GM18873 (cell line): ENCODE results near the gene C22orf42.
"Not testable (repeated sequence)": the region's sequence is repeated elsewhere in the genome, so short reads cannot be mapped to it uniquely, and the experiment has no call there.

Source experiments
- ATAC-seq: cut with Tn5 transposase; IDR thresholded peaks from one replicate; pipeline ENCODE4 v1.9.1; 2021; ENCODE audit warnings: mild to moderate bottlenecking, moderate library complexity, moderate number of reproducible peaks; ENCODE audit not compliant: unreplicated experiment, low FRiP score

The C22orf42 gene

GRCh38 chr22:32137731-32138324 lies 21.3 kb downstream of the C22orf42 start:
- ATAC-seq, result not testable (repeated sequence)

GRCh38 chr22:32136881-32137280 lies 22.2 kb downstream of the C22orf42 start:
- ATAC-seq, result not testable (repeated sequence)

GRCh38 chr22:32135958-32136357 lies 23.1 kb downstream of the C22orf42 start:
- not testable (repeated sequence) for ATAC-seq

GRCh38 chr22:32134796-32135195 lies 24.3 kb downstream of the C22orf42 start:
- ATAC-seq, result not testable (repeated sequence)

GRCh38 chr22:32132783-32133182 lies 26.3 kb downstream of the C22orf42 start:
- ATAC-seq, result no peak

GRCh38 chr22:32132126-32132525 lies 27.0 kb downstream of the C22orf42 start:
- no peak for ATAC-seq

GRCh38 chr22:32130464-32130863 lies 28.6 kb downstream of the C22orf42 start:
- no peak for ATAC-seq

- ATAC-seq, result no peak
Observed at GRCh38 chr22:32127904-32128303, 31.2 kb downstream of the C22orf42 start.

GRCh38 chr22:32123657-32124056 lies 35.4 kb downstream of the C22orf42 start:
- ATAC-seq, result no peak

GRCh38 chr22:32122899-32123298 lies 36.2 kb downstream of the C22orf42 start:
- no peak for ATAC-seq

- ATAC-seq, result no peak
Observed at GRCh38 chr22:32120603-32121002, 38.5 kb downstream of the C22orf42 start.

- no peak for ATAC-seq
Observed at GRCh38 chr22:32119568-32120235, 39.4 kb downstream of the C22orf42 start.

GRCh38 chr22:32112380-32112779 lies 46.7 kb downstream of the C22orf42 start:
- ATAC-seq, result no peak

- no peak for ATAC-seq
Observed at GRCh38 chr22:32106930-32107329, 52.2 kb downstream of the C22orf42 start.

- no peak for ATAC-seq
Observed at GRCh38 chr22:32103658-32104315, 55.3 kb downstream of the C22orf42 start.

GRCh38 chr22:32100711-32101110 lies 58.4 kb downstream of the C22orf42 start:
- ATAC-seq, result no peak
